HG03571 (cell line): ENCODE data around the gene DENND6A.

Experiments used
- ATAC-seq: cut with Tn5 transposase; IDR thresholded peaks from one replicate; pipeline ENCODE4 v1.9.1; 2021; ENCODE audit not compliant: unreplicated experiment

Gene DENND6A

GRCh38 chr3:57575966-57576626, 116.8 kb downstream of the DENND6A start:
- ATAC-seq: no peak
